HG03342 (cell line): Measurements from ENCODE around the gene CCDC7.
"Not testable (repeated sequence)": the region's sequence is repeated elsewhere in the genome, so short reads cannot be mapped to it uniquely, and the experiment has no call there.

Source experiments
- ATAC-seq: cut with Tn5 transposase; IDR thresholded peaks from one replicate; pipeline ENCODE4 v1.9.1; 2021; ENCODE audit warnings: mild to moderate bottlenecking, moderate library complexity; ENCODE audit not compliant: unreplicated experiment

CCDC7 gene

GRCh38 chr10:32446536-32447406, 831 bp downstream of the CCDC7 start:
- peak; percentile 8 for ATAC-seq

GRCh38 chr10:32454148-32454547, 8.2 kb downstream of the CCDC7 start:
- ATAC-seq = no peak

- no peak for ATAC-seq
Measured at GRCh38 chr10:32459051-32459698, 13.2 kb downstream of the CCDC7 start.

GRCh38 chr10:32461203-32461602, 15.3 kb downstream of the CCDC7 start:
- no peak for ATAC-seq

- ATAC-seq = no peak
Measured at GRCh38 chr10:32471232-32471631, 25.3 kb downstream of the CCDC7 start.

GRCh38 chr10:32477499-32477898, 31.6 kb downstream of the CCDC7 start:
- no peak for ATAC-seq

- ATAC-seq = no peak
Measured at GRCh38 chr10:32481606-32482005, 35.7 kb downstream of the CCDC7 start.

GRCh38 chr10:32483019-32483502, 37.1 kb downstream of the CCDC7 start:
- ATAC-seq = not testable (repeated sequence)

- not testable (repeated sequence) for ATAC-seq
Measured at GRCh38 chr10:32488038-32488437, 42.1 kb downstream of the CCDC7 start.

GRCh38 chr10:32489158-32489557, 43.2 kb downstream of the CCDC7 start:
- no peak for ATAC-seq

GRCh38 chr10:32489901-32490300, 44.0 kb downstream of the CCDC7 start:
- no peak for ATAC-seq

- ATAC-seq = not testable (repeated sequence)
Measured at GRCh38 chr10:32494562-32494961, 48.6 kb downstream of the CCDC7 start.

GRCh38 chr10:32500136-32500535, 54.2 kb downstream of the CCDC7 start:
- not testable (repeated sequence) for ATAC-seq

GRCh38 chr10:32501906-32502305, 56.0 kb downstream of the CCDC7 start:
- ATAC-seq = no peak

- ATAC-seq = not testable (repeated sequence)
Measured at GRCh38 chr10:32505762-32506420, 60.0 kb downstream of the CCDC7 start.

- no peak for ATAC-seq
Measured at GRCh38 chr10:32511599-32511998, 65.7 kb downstream of the CCDC7 start.

- no peak for ATAC-seq
Measured at GRCh38 chr10:32516567-32517495, 70.9 kb downstream of the CCDC7 start.

GRCh38 chr10:32530231-32530630, 84.3 kb downstream of the CCDC7 start:
- no peak for ATAC-seq

- no peak for ATAC-seq
Measured at GRCh38 chr10:32538256-32538655, 92.3 kb downstream of the CCDC7 start.

GRCh38 chr10:32540691-32541470, 94.9 kb downstream of the CCDC7 start:
- no peak for ATAC-seq
